Measurements from ENCODE around the gene OR5K4. TPM values are rescaled to one million over a fixed set of nuclear protein-coding genes. Genes with fewer than 3 reads are reported as not detected.

The OR5K4 gene
- polyA plus RNA-seq, 2 of the 4 experiments (the other 2 are of a cell fraction), result not detected

- ChIA-PET CTCF (no interaction called here), POLR2A (no interaction called here)
- Histone ChIP-seq H3K9me3 (no peaks in the 10 kb centered on the region), H3K27ac (no peak overlapping the region), H3K4me3 (no peak overlapping the region), H3K4me1 (no peaks in the 10 kb centered on the region), H3K4me2 (no peak overlapping the region)
- no peak for DNase-seq (ENCODE audit: low read depth in 1 of 2, low spot score in 1 of 2)
- FAIRE-seq, result no peak
- ATAC-seq, result no peak
- WGBS (ENCODE audit: missing lambda C conversion rate), result 67% methylated on average over 1 of the region's 1 CpG
- TF ChIP-seq CTCF (IDR thresholded peaks at IDR 0.05) (no peak), TP53 (CRISPR knock-in tag; IDR thresholded peaks at IDR 0.05) (no peak), FOSL2 (IDR thresholded peaks at IDR 0.05) (no peak), FOSL2 (CRISPR knock-in tag; IDR thresholded peaks at IDR 0.05) (no peak), RAD21 (conservative IDR thresholded peaks at IDR 0.05 in 1 of 2, IDR thresholded peaks at IDR 0.05 in 1 of 2) (no peak), HMGXB4 (CRISPR knock-in tag; IDR thresholded peaks at IDR 0.05; ENCODE audit: borderline replicate concordance) (no peak), RFX5 (IDR thresholded peaks at IDR 0.05) (no peak), RCOR1 (IDR thresholded peaks at IDR 0.05; ENCODE audit: low read depth, low read length) (no peak), PBX3 (IDR thresholded peaks at IDR 0.05) (no peak)
Measured at GRCh38 chr3:98402507-98402906, 48.9 kb downstream of the OR5K4 start.

GRCh38 chr3:98404010-98404409, 50.4 kb downstream of the OR5K4 start:
- ChIA-PET POLR2A (no interaction called here), CTCF (no interaction called here)
- no peak overlapping the region for H3K4me3 ChIP-seq
- ATAC-seq, result no peak
- DNase-seq (ENCODE audit: low read depth in 1 of 2, low spot score in 1 of 2), result no peak
- no peak for TF ChIP-seq JUN (IDR thresholded peaks at IDR 0.05)
- no peaks in the 10 kb centered on the region for H3K4me1 ChIP-seq
- H3K27ac ChIP-seq, result no peak overlapping the region
- no peak for FAIRE-seq
- H3K4me2 ChIP-seq, result no peak overlapping the region
- no peaks in the 10 kb centered on the region for H3K9me3 ChIP-seq

Other genes with a start within 250 kb of the OR5K4 start
- not detected in 2 replicates for gene OR5H1, start 223.1 kb upstream of the OR5K4 start, polyA plus RNA-seq (2011; rRNA removed)
- not detected in 3 replicates for gene OR5H1, start 223.1 kb upstream of the OR5K4 start, polyA plus RNA-seq (2017; fragmentation: RNase III; extraction: RNeasy Plus Mini Kit Qiagen cat#74134 plus additional on column Dnase treatment)
- gene OR5H14, start 206.4 kb upstream of the OR5K4 start, polyA plus RNA-seq (2011; rRNA removed), result not detected in 2 replicates
- gene OR5H14, start 206.4 kb upstream of the OR5K4 start, polyA plus RNA-seq (2017; fragmentation: RNase III; extraction: RNeasy Plus Mini Kit Qiagen cat#74134 plus additional on column Dnase treatment), result not detected in 3 replicates
- gene OR5H15, start 187.2 kb upstream of the OR5K4 start, polyA plus RNA-seq (2011; rRNA removed), result not detected in 2 replicates
- not detected in 3 replicates for gene OR5H15, start 187.2 kb upstream of the OR5K4 start, polyA plus RNA-seq (2017; fragmentation: RNase III; extraction: RNeasy Plus Mini Kit Qiagen cat#74134 plus additional on column Dnase treatment)
- gene OR5H6, start 89.6 kb upstream of the OR5K4 start, polyA plus RNA-seq (2011; rRNA removed), result not detected in 2 replicates
- not detected in 3 replicates for gene OR5H6, start 89.6 kb upstream of the OR5K4 start, polyA plus RNA-seq (2017; fragmentation: RNase III; extraction: RNeasy Plus Mini Kit Qiagen cat#74134 plus additional on column Dnase treatment)
- not detected in 2 replicates for gene OR5H2, start 71.3 kb upstream of the OR5K4 start, polyA plus RNA-seq (2011; rRNA removed)
- not detected in 3 replicates for gene OR5H2, start 71.3 kb upstream of the OR5K4 start, polyA plus RNA-seq (2017; fragmentation: RNase III; extraction: RNeasy Plus Mini Kit Qiagen cat#74134 plus additional on column Dnase treatment)
- not detected in 2 replicates for gene OR5K3, start 36.8 kb downstream of the OR5K4 start, polyA plus RNA-seq (2011; rRNA removed)
- gene OR5K3, start 36.8 kb downstream of the OR5K4 start, polyA plus RNA-seq (2017; fragmentation: RNase III; extraction: RNeasy Plus Mini Kit Qiagen cat#74134 plus additional on column Dnase treatment), result not detected in 3 replicates
- not detected in 2 replicates for gene OR5K1, start 109.3 kb downstream of the OR5K4 start, polyA plus RNA-seq (2011; rRNA removed)
- gene OR5K1, start 109.3 kb downstream of the OR5K4 start, polyA plus RNA-seq (2017; fragmentation: RNase III; extraction: RNeasy Plus Mini Kit Qiagen cat#74134 plus additional on column Dnase treatment), result not detected in 3 replicates
- not detected in 2 replicates for gene OR5K2, start 143.8 kb downstream of the OR5K4 start, polyA plus RNA-seq (2011; rRNA removed)
- gene OR5K2, start 143.8 kb downstream of the OR5K4 start, polyA plus RNA-seq (2017; fragmentation: RNase III; extraction: RNeasy Plus Mini Kit Qiagen cat#74134 plus additional on column Dnase treatment), result not detected in 3 replicates
- 150 TPM in 2 replicates for gene CLDND1, start 169.0 kb downstream of the OR5K4 start, polyA plus RNA-seq (2011; rRNA removed)
- 45.2 to 50.5 TPM (median 49.0 TPM) in 3 replicates for gene CLDND1, start 169.0 kb downstream of the OR5K4 start, polyA plus RNA-seq (2017; fragmentation: RNase III; extraction: RNeasy Plus Mini Kit Qiagen cat#74134 plus additional on column Dnase treatment)
- gene GPR15, start 178.1 kb downstream of the OR5K4 start, polyA plus RNA-seq (2011; rRNA removed), result not detected in 2 replicates
- gene GPR15, start 178.1 kb downstream of the OR5K4 start, polyA plus RNA-seq (2017; fragmentation: RNase III; extraction: RNeasy Plus Mini Kit Qiagen cat#74134 plus additional on column Dnase treatment), result not detected in 3 replicates
- gene CPOX, start 239.8 kb downstream of the OR5K4 start, polyA plus RNA-seq (2011; rRNA removed), result 28.0 and 30.3 TPM in 2 replicates
- gene CPOX, start 239.8 kb downstream of the OR5K4 start, polyA plus RNA-seq (2017; fragmentation: RNase III; extraction: RNeasy Plus Mini Kit Qiagen cat#74134 plus additional on column Dnase treatment), result 20.8 to 25.7 TPM (median 22.1 TPM) in 3 replicates

All from A549 (cell line).